Ectodermal cell (in vitro differentiated cells): ENCODE results near the gene AMOTL2.

Experiments used
- H3K27ac ChIP-seq: 2 replicates; pipeline ENCODE4 v1.7.0; 2013; ENCODE audit warnings: mild to moderate bottlenecking, low read depth, low read length; ENCODE audit not compliant: insufficient read depth, poor library complexity, severe bottlenecking
- H3K27me3 ChIP-seq: 2 replicates; pipeline ENCODE4 v1.7.0; 2013; ENCODE audit warnings: mild to moderate bottlenecking, low read length; ENCODE audit not compliant: insufficient read depth, control insufficient read depth, poor library complexity, severe bottlenecking
- H3K36me3 ChIP-seq: one replicate; pipeline ENCODE4 v1.7.0; 2013; ENCODE audit warnings: low read length; ENCODE audit not compliant: control insufficient read depth, insufficient read depth
- H3K4me1 ChIP-seq: one replicate; pipeline ENCODE4 v1.7.0; 2013; ENCODE audit warnings: low read length; ENCODE audit not compliant: control insufficient read depth, insufficient read depth
- H3K4me3 ChIP-seq: 2 replicates; pipeline ENCODE4 v1.7.0; 2013; ENCODE audit warnings: low read depth, low read length, control low read depth; ENCODE audit not compliant: insufficient read depth
- H3K9me3 ChIP-seq: 2 replicates; pipeline ENCODE4 v1.7.0; 2013; ENCODE audit warnings: mild to moderate bottlenecking, low read length, moderate library complexity; ENCODE audit not compliant: control insufficient read depth
- WGBS, 2 experiments: methylation state at CpG; one replicate each; pipeline ENCODE4 v1.1.7; 2013; ENCODE audit warnings: missing lambda C conversion rate in 2 of 2; 5-methylcytosine and 5-hydroxymethylcytosine counted together

The AMOTL2 gene

GRCh38 chr3:134395103-134395502, 20.9 kb upstream of the AMOTL2 start:
- H3K27me3 ChIP-seq, result no peaks in the 10 kb centered on the region
- no peak overlapping the region for H3K27ac ChIP-seq
- H3K4me3 ChIP-seq, result no peak overlapping the region
- 100% methylated on average over 1 of the region's 1 CpG for WGBS, 2 experiments
- H3K4me1 ChIP-seq, result no peaks in the 10 kb centered on the region
- H3K9me3 ChIP-seq, result no peaks in the 10 kb centered on the region
- H3K36me3 ChIP-seq, result no peaks in the 10 kb centered on the region

GRCh38 chr3:134394380-134394779, 20.1 kb upstream of the AMOTL2 start:
- H3K9me3 ChIP-seq, result no peaks in the 10 kb centered on the region
- no peaks in the 10 kb centered on the region for H3K27me3 ChIP-seq
- H3K27ac ChIP-seq, result no peak overlapping the region
- H3K4me1 ChIP-seq, result no peaks in the 10 kb centered on the region
- no peak overlapping the region for H3K4me3 ChIP-seq
- no peaks in the 10 kb centered on the region for H3K36me3 ChIP-seq
- 92 to 93% methylated on average over 4 of the region's 4 CpGs for WGBS, 2 experiments

GRCh38 chr3:134393074-134393473, 18.8 kb upstream of the AMOTL2 start:
- H3K9me3 ChIP-seq, result no peaks in the 10 kb centered on the region
- no peaks in the 10 kb centered on the region for H3K36me3 ChIP-seq
- no peaks in the 10 kb centered on the region for H3K27me3 ChIP-seq
- 92 to 93% methylated on average over 2 of the region's 2 CpGs for WGBS, 2 experiments
- H3K4me3 ChIP-seq, result no peak overlapping the region
- H3K27ac ChIP-seq, result no peak overlapping the region
- no peaks in the 10 kb centered on the region for H3K4me1 ChIP-seq

GRCh38 chr3:134392336-134392983, 18.2 kb upstream of the AMOTL2 start:
- Histone ChIP-seq H3K4me3 (no peak overlapping the region), H3K36me3 (no peaks in the 10 kb centered on the region), H3K27ac (no peak overlapping the region), H3K4me1 (no peaks in the 10 kb centered on the region), H3K27me3 (no peaks in the 10 kb centered on the region), H3K9me3 (no peaks in the 10 kb centered on the region)
- WGBS, 2 experiments, result 79 to 100% methylated on average over 1 of the region's 1 CpG

- no peak overlapping the region for H3K4me3 ChIP-seq
- H3K4me1 ChIP-seq, result no peaks in the 10 kb centered on the region
- WGBS, 2 experiments, result 96% methylated on average over 1 of the region's 1 CpG; no CpG with 5 or more reads in 1 of the 2 experiments
- no peaks in the 10 kb centered on the region for H3K36me3 ChIP-seq
- H3K27ac ChIP-seq, result no peak overlapping the region
- H3K27me3 ChIP-seq, result no peaks in the 10 kb centered on the region
- no peaks in the 10 kb centered on the region for H3K9me3 ChIP-seq
Observed at GRCh38 chr3:134389865-134390264, 15.6 kb upstream of the AMOTL2 start.

GRCh38 chr3:134388788-134389485, 14.7 kb upstream of the AMOTL2 start:
- WGBS, 2 experiments, result 77 to 80% methylated on average over 10 of the region's 10 CpGs
- Histone ChIP-seq H3K27me3 (no peaks in the 10 kb centered on the region), H3K4me1 (no peaks in the 10 kb centered on the region), H3K36me3 (no peaks in the 10 kb centered on the region), H3K27ac (no peak overlapping the region), H3K4me3 (no peak overlapping the region), H3K9me3 (no peaks in the 10 kb centered on the region)

- H3K4me3 ChIP-seq, result no peak overlapping the region
- H3K9me3 ChIP-seq, result no peaks in the 10 kb centered on the region
- no peaks in the 10 kb centered on the region for H3K4me1 ChIP-seq
- H3K27me3 ChIP-seq, result no peaks in the 10 kb centered on the region
- no peaks in the 10 kb centered on the region for H3K36me3 ChIP-seq
- 100% methylated on average over 1 of the region's 1 CpG; no CpG with 5 or more reads in 1 of the 2 experiments for whole genome bisulfite sequencing, 2 experiments
- H3K27ac ChIP-seq, result no peak overlapping the region
Observed at GRCh38 chr3:134388292-134388691, 14.0 kb upstream of the AMOTL2 start.

GRCh38 chr3:134387293-134387692, 13.0 kb upstream of the AMOTL2 start:
- Histone ChIP-seq H3K27ac (no peak overlapping the region), H3K36me3 (no peaks in the 10 kb centered on the region), H3K27me3 (no peaks in the 10 kb centered on the region), H3K4me3 (no peak overlapping the region), H3K4me1 (no peaks in the 10 kb centered on the region), H3K9me3 (no peaks in the 10 kb centered on the region)
- 91 to 93% methylated on average over 3 of the region's 3 CpGs for WGBS, 2 experiments

GRCh38 chr3:134384963-134385362, 10.7 kb upstream of the AMOTL2 start:
- no peaks in the 10 kb centered on the region for H3K36me3 ChIP-seq
- H3K27ac ChIP-seq, result no peak overlapping the region
- H3K9me3 ChIP-seq, result no peaks in the 10 kb centered on the region
- 88 to 95% methylated on average over 7 of the region's 7 CpGs for WGBS, 2 experiments
- H3K4me1 ChIP-seq, result peaks cover 3% of the 10 kb centered on the region
- peaks cover 8% of the 10 kb centered on the region for H3K27me3 ChIP-seq
- no peak overlapping the region for H3K4me3 ChIP-seq

- WGBS, 2 experiments, result 65 to 68% methylated on average over 8 of the region's 8 CpGs
- Histone ChIP-seq H3K4me1 (peaks cover 17% of the 10 kb centered on the region), H3K9me3 (no peaks in the 10 kb centered on the region)
Observed at GRCh38 chr3:134381831-134382442, 7.7 kb upstream of the AMOTL2 start.

More at GRCh38 chr3:134381831-134382442, 7.7 kb upstream of the AMOTL2 start:
- no peaks in the 10 kb centered on the region for H3K36me3 ChIP-seq
- peaks cover 17% of the 10 kb centered on the region for H3K27me3 ChIP-seq
- no peak overlapping the region for H3K27ac ChIP-seq
- no peak overlapping the region for H3K4me3 ChIP-seq
